ENCODE measurements around the gene NRIP3. TPM values are rescaled to one million over a fixed set of nuclear protein-coding genes. Genes with fewer than 3 reads are reported as not detected.
"Not testable (repeated sequence)": the region's sequence is repeated elsewhere in the genome, so short reads cannot be mapped to it uniquely, and the experiment has no call there.

Gene NRIP3
- total RNA-seq, 4 donors from 2014 or later = 0.29 to 6.8 (median 3.8) TPM

GRCh38 chr11:8985462-8985861 lies 18.3 kb downstream of the NRIP3 start:
- Histone ChIP-seq H3K27me3 (no peaks in the 10 kb centered on the region), H3K4me3 (no peak overlapping the region), H3K4me1 (no peaks in the 10 kb centered on the region), H3K36me3 (no peaks in the 10 kb centered on the region), H3K9me3 (no peaks in the 10 kb centered on the region), H3K27ac (no peak overlapping the region)
- DNase-seq = no peak
- intact Hi-C loops (cut with DNase I; ENCODE audit: low total_unique reads) = no loop called here
- TF ChIP-seq, protein P1, sequence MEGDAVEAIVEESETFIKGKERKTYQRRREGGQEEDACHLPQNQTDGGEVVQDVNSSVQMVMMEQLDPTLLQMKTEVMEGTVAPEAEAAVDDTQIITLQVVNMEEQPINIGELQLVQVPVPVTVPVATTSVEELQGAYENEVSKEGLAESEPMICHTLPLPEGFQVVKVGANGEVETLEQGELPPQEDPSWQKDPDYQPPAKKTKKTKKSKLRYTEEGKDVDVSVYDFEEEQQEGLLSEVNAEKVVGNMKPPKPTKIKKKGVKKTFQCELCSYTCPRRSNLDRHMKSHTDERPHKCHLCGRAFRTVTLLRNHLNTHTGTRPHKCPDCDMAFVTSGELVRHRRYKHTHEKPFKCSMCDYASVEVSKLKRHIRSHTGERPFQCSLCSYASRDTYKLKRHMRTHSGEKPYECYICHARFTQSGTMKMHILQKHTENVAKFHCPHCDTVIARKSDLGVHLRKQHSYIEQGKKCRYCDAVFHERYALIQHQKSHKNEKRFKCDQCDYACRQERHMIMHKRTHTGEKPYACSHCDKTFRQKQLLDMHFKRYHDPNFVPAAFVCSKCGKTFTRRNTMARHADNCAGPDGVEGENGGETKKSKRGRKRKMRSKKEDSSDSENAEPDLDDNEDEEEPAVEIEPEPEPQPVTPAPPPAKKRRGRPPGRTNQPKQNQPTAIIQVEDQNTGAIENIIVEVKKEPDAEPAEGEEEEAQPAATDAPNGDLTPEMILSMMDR (IDR thresholded peaks at IDR 0.05) = no peak
- no peak for TF ChIP-seq POLR2A (IDR thresholded peaks at IDR 0.05)

DNA sequence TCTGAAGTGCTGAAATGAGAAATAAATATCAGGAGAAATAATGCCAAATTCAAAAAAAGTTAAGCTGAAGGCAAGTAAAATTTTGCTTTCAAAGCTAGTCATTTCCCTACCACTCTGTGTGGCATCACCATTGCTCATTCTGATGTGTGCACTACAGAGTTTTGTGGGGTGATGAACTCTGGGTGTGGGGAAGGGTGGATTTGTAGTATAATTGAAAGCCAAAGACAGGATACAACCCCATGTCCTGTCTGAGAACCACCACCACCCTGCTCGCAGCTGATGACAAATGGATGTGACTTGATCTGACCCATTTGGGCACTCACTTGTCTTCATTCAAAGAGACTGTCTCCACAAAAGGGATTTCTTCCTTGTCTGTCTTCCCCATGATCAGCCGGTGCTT lies 20.2 kb downstream of the NRIP3 start:
- H3K36me3 ChIP-seq = no peaks in the 10 kb centered on the region
- H3K4me1 ChIP-seq = no peaks in the 10 kb centered on the region
- intact Hi-C loops (cut with DNase I; ENCODE audit: low total_unique reads) = no loop called here
- H3K27me3 ChIP-seq = no peaks in the 10 kb centered on the region
- DNase-seq = no peak
- no peak overlapping the region for H3K4me3 ChIP-seq
- H3K9me3 ChIP-seq = no peaks in the 10 kb centered on the region
- TF ChIP-seq, protein P1 (IDR thresholded peaks at IDR 0.05) = no peak
- TF ChIP-seq POLR2A (IDR thresholded peaks at IDR 0.05) = no peak
- no peak overlapping the region for H3K27ac ChIP-seq

- Histone ChIP-seq H3K36me3 (no peaks in the 10 kb centered on the region), H3K4me3 (no peak overlapping the region), H3K4me1 (no peaks in the 10 kb centered on the region), H3K27ac (no peak overlapping the region), H3K27me3 (no peaks in the 10 kb centered on the region), H3K9me3 (no peaks in the 10 kb centered on the region)
- DNase-seq = no peak
- no peak for TF ChIP-seq POLR2A (IDR thresholded peaks at IDR 0.05)
- TF ChIP-seq, protein P1 (IDR thresholded peaks at IDR 0.05) = no peak
- intact Hi-C loops (cut with DNase I; ENCODE audit: low total_unique reads) = no loop called here
Observed at GRCh38 chr11:8980485-8980884, 23.3 kb downstream of the NRIP3 start.

DNA sequence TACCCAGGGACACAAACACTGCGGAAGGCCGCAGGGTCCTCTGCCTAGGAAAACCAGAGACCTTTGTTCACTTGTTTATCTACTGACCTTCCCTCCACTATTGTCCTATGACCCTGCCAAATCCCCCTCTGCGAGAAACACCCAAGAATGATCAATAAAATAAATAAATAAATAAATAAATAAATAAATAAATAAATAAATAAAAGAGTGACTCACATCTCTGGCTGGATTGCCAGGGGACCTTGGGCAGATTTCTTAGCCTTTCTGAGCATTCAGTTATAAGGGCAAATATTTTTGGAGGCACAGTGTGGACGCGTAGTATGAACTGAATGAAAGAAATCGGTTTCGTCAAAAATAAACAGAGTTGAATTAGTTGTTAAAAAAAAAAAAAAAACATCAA lies 24.4 kb downstream of the NRIP3 start:
- DNase-seq; intact Hi-C loops (cut with DNase I; ENCODE audit: low total_unique reads); H3K4me1 ChIP-seq; H3K9me3 ChIP-seq; H3K27ac ChIP-seq; H3K4me3 ChIP-seq; H3K36me3 ChIP-seq; H3K27me3 ChIP-seq: not testable (repeated sequence)

DNA sequence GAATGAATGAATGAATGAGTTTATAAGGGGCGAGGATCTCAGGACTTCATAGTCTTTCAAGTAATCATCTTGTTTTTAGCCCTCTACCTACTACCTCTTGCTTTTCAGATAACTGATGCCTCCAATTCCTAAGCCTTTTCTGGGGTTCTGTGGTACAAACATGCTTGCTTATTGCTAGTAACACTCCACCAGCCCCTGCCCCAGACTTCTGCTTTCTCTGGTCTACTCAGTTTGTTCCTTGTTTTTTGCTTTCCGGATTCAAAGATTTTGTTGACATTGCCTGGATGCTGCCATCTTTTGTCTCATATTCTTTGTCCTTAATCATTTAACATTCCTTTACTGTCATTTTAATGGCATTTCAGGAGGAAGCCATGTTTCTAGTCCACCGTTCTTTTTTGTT lies 30.7 kb downstream of the NRIP3 start:
- no peaks in the 10 kb centered on the region for H3K9me3 ChIP-seq
- H3K36me3 ChIP-seq = no peaks in the 10 kb centered on the region
- H3K4me1 ChIP-seq = no peaks in the 10 kb centered on the region
- TF ChIP-seq, protein P1 (IDR thresholded peaks at IDR 0.05) = no peak
- TF ChIP-seq POLR2A (IDR thresholded peaks at IDR 0.05) = no peak
- DNase-seq = no peak
- no peak overlapping the region for H3K4me3 ChIP-seq
- intact Hi-C loops (cut with DNase I; ENCODE audit: low total_unique reads) = no loop called here
- H3K27ac ChIP-seq = no peak overlapping the region
- no peaks in the 10 kb centered on the region for H3K27me3 ChIP-seq

- no peak overlapping the region for H3K27ac ChIP-seq
- H3K9me3 ChIP-seq = no peaks in the 10 kb centered on the region
- no peak overlapping the region for H3K4me3 ChIP-seq
- no peak for TF ChIP-seq POLR2A (IDR thresholded peaks at IDR 0.05)
- TF ChIP-seq, protein P1 (IDR thresholded peaks at IDR 0.05) = no peak
- intact Hi-C loops (cut with DNase I; ENCODE audit: low total_unique reads) = no loop called here
- H3K36me3 ChIP-seq = no peaks in the 10 kb centered on the region
- no peaks in the 10 kb centered on the region for H3K4me1 ChIP-seq
- no peak for DNase-seq
- no peaks in the 10 kb centered on the region for H3K27me3 ChIP-seq
Observed at GRCh38 chr11:8971924-8972316, 31.9 kb downstream of the NRIP3 start.

Measured in uterus (tissue), 4 donors.